Inflammatory macrophage (primary cell): ENCODE data around the gene EPG5.
"Not testable (repeated sequence)": the region's sequence is repeated elsewhere in the genome, so short reads cannot be mapped to it uniquely, and the experiment has no call there.

ENCODE experiments used
- DNase-seq, 2 donors: peaks; one replicate each; pipeline ENCODE4 v3.0.0-alpha.2; 2020 to 2022

EPG5 gene

GRCh38 chr18:45974088-45974536, 7.0 kb upstream of the EPG5 start:
- DNase-seq: peak; percentile 88 to 97

- not testable (repeated sequence) for DNase-seq
These were observed 2.2 kb downstream of the EPG5 start for GRCh38 chr18:45964913-45965312.

GRCh38 chr18:45962866-45963265, 4.3 kb downstream of the EPG5 start:
- DNase-seq: no peak

- DNase-seq: peak; percentile 69 to 81
These were observed 4.7 kb downstream of the EPG5 start for GRCh38 chr18:45962461-45962860.

- not testable (repeated sequence) for DNase-seq
These were observed 7.6 kb downstream of the EPG5 start for GRCh38 chr18:45959484-45959883.

GRCh38 chr18:45958730-45959129, 8.4 kb downstream of the EPG5 start:
- no peak for DNase-seq

- DNase-seq: peak in 1 of 2 donors; percentile 15
These were observed 9.1 kb downstream of the EPG5 start for GRCh38 chr18:45958027-45958426.

- DNase-seq: no peak
These were observed 10.0 kb downstream of the EPG5 start for GRCh38 chr18:45957100-45957499.

- DNase-seq: no peak
These were observed 12.8 kb downstream of the EPG5 start for GRCh38 chr18:45954070-45954934.

- peak; percentile 72 to 84 for DNase-seq
These were observed 16.0 kb downstream of the EPG5 start for GRCh38 chr18:45951016-45951714.

- no peak for DNase-seq
These were observed 21.5 kb downstream of the EPG5 start for GRCh38 chr18:45945669-45946068.

- no peak for DNase-seq
These were observed 26.4 kb downstream of the EPG5 start for GRCh38 chr18:45940724-45941123.

- DNase-seq: no peak
These were observed 27.9 kb downstream of the EPG5 start for GRCh38 chr18:45939236-45939635.

GRCh38 chr18:45938488-45938935, 28.6 kb downstream of the EPG5 start:
- DNase-seq: no peak

GRCh38 chr18:45935591-45936335, 31.4 kb downstream of the EPG5 start:
- DNase-seq: no peak

- no peak for DNase-seq
These were observed 34.4 kb downstream of the EPG5 start for GRCh38 chr18:45932708-45933107.

GRCh38 chr18:45930963-45931362, 36.2 kb downstream of the EPG5 start:
- DNase-seq: no peak

GRCh38 chr18:45926691-45927090, 40.4 kb downstream of the EPG5 start:
- no peak for DNase-seq

GRCh38 chr18:45926085-45926484, 41.0 kb downstream of the EPG5 start:
- no peak for DNase-seq

- no peak for DNase-seq
These were observed 44.0 kb downstream of the EPG5 start for GRCh38 chr18:45923138-45923537.

GRCh38 chr18:45920367-45920766, 46.8 kb downstream of the EPG5 start:
- peak in 1 of 2 donors; percentile 25 for DNase-seq

- DNase-seq: no peak
These were observed 50.8 kb downstream of the EPG5 start for GRCh38 chr18:45916302-45916701.

- DNase-seq: no peak
These were observed 53.9 kb downstream of the EPG5 start for GRCh38 chr18:45913276-45913675.
